GM19452 (cell line): ENCODE data around the gene CCDC178.
"Not testable (repeated sequence)": the region's sequence is repeated elsewhere in the genome, so short reads cannot be mapped to it uniquely, and the experiment has no call there.

ENCODE experiments used
- ATAC-seq: cut with Tn5 transposase; IDR thresholded peaks from one replicate; pipeline ENCODE4 v1.9.1; 2021; ENCODE audit not compliant: unreplicated experiment

Gene CCDC178

DNA sequence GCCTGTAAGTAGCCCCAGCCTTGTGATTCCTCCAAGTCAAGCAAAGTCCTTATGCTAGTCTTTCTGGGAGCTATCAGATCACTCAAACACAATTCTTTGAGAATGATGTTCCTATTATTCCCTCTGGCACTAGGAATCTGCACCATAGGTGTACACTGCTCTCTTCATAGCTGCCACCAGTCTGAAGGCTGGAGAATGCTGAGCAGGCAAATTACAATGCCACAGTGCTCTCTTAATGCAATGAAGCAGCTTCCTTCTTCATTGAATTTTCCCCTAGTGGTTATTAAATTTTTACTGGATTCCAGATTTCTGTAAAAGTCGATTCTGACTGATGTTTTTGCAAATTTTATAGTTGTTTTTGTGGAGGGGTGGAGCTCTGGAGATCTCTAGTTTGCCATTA, 84.8 kb downstream of the CCDC178 start:
- no peak for ATAC-seq

DNA sequence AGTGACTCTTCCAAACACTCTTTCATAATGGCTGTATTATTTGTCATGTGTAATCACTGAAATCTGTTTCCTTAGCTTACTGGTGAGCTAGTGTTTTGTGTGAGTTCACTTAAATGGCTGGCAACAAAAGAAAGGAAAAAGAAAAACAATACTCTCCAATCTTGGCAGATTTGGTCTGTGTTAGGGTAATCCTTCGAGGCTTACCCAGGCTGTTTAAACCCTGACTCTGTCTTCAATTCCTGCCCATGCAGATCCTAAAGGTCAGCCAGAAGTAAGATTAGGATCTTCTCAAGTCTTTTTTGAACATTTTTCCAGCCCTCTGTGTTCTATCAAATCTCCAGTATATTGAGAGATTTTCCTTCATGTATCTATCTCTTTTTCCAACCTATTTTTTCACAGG, 85.3 kb downstream of the CCDC178 start:
- no peak for ATAC-seq

DNA sequence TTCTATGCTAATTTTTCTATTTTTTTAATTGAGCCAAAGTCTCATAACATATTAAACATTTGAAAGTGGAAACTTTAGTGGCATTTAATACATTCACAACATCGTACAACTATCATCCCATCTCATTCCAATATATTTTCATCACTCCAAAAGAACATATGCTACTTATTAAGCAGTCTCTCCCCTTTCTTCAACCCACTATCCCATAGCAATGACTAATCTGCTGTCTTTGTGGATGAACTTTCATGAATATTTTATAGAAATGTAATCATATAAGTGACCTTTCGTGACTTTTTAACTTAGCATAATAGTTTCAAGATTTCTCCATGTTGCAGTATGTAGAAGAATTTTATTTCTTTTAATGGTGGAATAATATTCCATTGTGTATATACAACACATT, 90.3 kb downstream of the CCDC178 start:
- no peak for ATAC-seq

DNA sequence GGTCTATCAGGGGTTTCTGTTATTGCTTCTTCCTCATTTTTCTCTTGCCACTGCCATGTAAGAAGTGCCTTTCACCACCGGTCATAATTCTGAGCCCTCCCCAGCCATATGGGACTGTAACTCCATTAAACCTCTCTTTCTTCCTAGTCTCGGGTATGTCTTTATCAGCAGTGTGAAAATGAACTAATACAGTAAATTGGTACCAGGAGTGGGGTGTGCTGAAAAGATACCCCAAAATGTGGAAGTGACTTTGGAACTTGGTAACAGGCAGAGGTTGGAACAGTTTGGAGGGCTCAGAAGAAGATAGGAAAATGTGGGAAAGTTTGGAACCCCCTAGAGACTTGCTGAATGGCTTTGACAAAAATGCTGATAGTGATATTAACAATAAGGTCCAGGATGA, 100.8 kb downstream of the CCDC178 start:
- ATAC-seq, result not testable (repeated sequence)

DNA sequence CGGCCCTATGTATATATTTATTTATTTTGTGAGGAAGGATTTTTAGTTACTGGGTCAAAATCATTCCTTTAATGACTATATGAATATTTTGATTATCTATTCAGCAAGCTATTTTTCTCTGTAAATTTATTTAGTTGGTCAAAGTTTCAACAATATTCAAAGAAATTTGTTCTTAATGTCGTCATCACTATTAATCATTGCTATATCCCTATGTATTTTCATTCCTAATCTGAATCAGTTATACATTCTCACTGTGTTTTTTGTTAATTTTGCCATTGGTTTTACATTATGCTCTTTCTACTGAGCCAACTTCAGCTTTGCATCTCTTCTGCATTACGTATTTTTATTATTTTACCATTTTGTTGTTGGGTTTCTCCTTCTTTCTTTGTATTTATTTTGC, 105.7 kb downstream of the CCDC178 start:
- no peak for ATAC-seq

DNA sequence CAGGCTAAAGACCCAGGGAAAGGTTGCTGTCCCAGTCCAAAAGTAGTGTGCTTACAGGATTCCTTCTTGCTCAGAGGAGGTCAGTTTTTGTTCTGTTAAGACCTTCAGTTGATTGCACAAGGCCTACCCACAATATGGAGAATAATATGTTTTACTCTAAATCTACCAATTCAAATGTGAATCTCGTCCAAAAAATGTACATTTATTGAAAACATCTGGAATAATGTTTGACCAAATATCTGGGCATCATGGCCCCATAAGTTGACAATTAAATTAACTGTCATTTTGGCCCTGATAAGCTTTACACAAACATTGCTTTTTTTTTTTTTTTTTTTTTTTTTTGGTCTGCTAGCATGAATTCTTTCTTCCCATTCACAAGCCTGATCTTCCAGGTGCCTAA, 109.8 kb downstream of the CCDC178 start:
- no peak for ATAC-seq

DNA sequence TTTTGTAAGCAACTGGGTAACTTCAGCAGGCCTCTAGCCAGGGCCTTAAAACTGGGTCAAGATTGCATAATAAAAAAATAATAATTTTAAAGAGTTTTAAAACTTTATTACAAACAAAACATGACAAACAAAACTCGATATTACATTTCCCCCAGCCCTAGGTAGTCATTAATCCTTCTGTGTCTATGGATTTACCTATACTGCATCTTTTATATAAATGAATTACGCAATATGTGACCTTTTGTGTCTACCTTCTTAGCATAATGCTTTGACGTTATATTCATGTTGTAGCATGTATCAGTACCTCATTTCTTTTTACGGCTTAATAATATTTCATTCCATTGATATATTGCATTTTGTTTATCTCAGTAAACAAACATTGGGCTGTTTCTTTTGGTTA, 113.5 kb downstream of the CCDC178 start:
- ATAC-seq, result no peak

DNA sequence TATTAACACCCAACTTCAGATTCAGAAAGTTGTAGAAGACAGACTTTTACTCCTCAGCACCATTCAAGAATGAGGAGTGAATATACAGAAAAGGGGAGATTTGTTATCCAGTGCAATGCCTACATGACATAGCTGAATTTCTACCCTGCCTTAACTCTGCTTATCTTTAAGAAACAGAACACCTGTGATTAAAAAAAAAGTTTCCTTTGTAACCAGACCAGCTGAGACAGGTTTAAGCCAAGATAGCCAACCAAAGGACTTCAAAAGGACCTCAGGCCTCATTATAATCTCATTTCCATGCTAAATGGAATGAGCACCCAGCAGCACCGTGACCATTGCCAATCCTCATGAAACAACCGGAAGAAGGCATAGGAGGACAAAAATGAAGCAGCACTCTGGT, 122.9 kb downstream of the CCDC178 start:
- ATAC-seq, result no peak

DNA sequence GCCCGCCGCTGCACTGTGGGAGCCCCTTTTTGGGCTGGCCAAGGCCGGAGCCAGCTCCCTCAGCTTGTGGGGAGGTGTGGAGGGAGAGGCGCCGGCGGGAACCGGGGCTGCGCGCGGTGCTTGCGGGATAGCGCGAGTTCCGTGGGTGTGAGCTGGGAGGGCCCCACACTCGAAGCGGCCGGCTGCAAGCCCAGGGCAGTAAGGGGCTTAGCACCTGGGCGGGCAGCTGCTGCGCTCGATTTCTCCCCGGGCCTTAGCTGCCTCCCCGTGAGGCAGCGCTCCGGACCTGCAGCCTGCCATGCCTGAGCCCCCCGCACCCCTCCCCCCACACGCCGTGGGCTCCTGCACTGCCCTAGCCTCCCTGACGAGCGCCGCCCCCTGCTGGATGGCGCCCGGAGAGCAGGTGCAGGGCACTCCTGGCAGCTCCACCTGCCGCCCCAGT, 124.4 kb downstream of the CCDC178 start:
- no peak for ATAC-seq

DNA sequence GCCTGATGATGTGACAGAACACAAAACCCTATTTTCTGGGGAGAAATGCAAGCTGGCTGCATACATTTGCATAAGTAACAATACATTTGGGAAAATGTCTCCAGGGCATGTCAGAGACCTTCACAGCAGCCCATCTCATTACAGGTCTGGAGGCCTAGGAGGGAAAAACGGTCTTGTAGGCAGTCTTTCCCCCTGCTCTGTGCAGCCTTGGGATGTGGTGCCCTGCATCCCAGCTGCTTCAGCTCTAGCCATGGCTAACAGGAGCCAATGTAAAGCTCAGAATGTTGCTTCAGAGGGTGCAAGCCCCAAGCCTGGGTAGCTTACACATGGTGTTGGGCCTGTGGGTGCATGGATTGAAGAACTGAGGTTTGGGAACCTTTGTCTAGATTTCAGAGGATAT, 133.0 kb downstream of the CCDC178 start:
- no peak for ATAC-seq

DNA sequence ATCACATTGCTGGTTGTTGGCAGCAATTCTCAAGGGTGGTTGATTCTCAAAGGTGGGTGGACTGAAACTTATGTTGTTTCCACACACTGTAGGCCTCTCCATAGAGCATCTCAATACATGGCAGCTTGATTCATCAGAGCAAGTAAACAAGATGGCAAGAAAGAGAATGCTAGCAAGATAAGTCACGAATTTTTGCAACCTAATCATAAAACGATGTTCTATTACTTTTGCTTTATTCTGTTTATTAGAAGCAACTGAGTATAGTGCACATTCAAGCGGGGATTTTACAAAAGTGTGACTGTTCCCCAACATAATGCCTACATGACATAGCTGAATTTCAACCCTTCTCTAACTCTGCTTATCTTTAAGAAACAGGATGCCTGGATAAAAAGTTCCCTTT, 136.2 kb downstream of the CCDC178 start:
- no peak for ATAC-seq

DNA sequence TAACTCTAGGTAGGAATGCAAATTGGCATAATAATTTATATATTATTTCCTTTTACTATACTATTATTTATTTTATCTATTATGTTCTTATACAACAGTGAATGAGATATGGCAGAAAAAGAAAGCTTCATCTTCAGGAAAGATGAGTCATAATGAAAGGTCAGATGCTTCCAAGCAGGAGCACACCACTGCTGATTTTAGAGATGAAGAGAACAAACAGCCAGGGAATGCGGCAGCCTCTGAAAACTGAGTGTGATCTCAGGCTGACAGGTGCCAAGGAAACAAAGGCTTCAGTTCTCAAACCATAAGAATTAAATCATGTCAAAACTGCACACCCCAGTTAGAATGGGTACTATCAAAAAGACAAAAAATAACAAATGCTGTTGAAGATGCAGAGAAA, 149.0 kb downstream of the CCDC178 start:
- no peak for ATAC-seq

DNA sequence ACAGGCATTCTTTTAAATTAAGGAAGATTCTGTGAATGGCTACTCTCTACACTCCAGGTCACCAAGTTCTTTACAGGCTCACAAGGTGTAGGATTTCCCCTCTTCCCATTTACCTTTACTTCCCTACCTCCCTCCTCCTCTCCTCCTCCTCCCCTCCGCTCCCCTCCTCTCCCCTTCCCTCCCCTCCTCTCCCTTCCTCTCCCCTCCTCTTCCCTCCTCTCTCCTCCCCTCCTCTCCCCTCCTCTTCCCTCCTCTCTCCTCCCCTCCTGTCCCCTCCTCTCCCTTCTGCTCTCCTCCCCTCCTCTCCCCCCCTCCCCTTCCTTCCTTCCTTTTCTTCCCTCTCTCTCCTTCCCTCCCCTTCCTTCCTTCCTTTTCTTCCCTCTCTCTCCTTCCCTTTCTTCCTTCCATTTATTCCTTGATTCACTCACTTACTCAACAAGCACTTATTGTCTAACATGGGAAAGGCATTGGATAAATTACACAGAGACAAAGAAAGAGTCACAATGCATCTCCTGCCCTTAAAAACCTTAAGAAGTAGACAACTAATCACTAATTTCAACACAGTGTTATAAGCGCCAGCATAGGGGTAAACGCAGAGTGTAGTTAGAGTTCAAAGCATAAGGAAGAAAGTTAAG, 152.3 kb downstream of the CCDC178 start:
- no peak for ATAC-seq

DNA sequence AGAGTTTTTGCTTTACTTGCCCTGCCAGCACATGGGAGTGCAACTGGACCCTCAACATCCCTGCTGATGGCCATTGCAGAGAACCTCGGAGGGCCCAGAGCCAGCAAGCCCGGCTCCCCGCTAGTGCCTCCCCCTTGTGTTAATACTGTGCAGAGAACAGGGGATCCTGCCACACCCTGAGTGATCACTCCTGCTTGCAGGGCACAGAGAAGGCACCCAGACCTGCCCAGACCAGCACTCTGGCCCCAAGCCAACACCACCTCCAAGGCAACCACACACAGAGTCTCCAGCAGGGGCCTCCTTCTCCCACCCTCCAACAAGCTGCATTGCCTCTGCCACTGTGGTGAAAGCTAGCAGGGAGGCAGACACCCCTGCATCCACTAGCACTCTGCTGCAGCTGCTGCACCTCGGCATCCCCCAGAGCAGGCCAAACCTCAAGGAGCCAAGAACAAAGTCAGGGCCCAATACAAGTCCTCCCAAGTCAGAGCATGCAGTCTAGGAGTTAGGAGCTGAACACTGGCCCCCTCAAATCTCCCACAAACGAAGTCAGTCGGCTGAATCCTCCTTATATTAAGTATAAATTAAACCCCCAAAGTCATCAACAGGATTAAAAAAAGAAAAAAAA, 157.7 kb downstream of the CCDC178 start:
- no peak for ATAC-seq

DNA sequence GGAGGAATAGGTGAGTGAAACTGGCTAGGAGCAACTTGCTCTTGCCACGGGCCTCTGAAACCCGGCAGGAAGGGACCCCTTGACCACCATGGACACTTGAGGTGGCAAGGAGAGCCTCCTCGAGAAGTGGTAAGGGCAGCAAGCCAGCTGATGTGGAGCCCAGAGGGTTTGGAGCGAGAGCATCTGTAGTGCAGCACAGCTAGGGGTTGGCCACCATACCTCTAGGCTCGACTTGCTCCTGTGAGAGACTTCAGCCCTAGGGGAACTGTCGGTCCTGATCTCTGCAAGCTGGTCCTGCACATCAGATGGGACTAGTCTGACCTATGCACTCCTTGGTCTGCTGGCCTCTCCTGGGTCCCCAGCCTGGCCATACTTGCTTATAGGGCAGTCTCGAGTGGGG, 158.4 kb downstream of the CCDC178 start:
- ATAC-seq, result no peak

DNA sequence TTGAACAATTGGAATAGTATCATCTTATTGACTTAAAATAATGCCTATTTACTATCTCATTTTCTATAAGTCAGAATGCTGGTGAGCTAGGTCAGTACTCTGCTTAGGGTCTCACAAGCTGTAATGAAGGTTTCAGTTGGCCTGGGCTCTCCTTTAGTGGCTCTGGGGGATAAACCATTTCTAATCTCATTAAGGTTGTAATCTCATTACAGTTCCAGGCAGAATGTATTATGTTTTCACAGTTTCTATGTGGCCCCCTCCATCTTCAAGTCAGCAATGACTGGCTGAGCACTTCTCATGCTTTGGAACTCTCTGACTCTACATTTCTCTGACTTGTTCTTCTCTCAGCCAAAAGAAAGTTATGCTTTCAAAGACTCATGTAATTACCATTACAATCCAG, 163.1 kb downstream of the CCDC178 start:
- ATAC-seq, result no peak

DNA sequence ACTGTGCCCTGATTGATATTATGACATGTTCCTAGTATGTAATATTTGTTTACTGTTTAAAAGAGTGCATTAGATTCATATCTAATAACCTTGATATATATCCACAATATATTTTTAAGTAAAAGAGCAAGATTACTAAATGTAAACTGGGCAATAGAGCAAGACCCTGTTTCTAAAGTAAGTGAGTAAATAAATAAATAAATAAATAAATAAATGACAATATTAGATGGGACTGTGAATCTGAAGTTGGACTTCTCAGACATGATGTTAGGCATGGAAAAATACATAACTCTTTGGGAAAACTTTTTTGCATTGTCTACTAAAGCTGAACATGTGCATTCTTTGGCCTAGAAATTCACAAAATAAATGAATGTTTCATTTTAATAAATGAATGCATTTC, 164.7 kb downstream of the CCDC178 start:
- no peak for ATAC-seq

DNA sequence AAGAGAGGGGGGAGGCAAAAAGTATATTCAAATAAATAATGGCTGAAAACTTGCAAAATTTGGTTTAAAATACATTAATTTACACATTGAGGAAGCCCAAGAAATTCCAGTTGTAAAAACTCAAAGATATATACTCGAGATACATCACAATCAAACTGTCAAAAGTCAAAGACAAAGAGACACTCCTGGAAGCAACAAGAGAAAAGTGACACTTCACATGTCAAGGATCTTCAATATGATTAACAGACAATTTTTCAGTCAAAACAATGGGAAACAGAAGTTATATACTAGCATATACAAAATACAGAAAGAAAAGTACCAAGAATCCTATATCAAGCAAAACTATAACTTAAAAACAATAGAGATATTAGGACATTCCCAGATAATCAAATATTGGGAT, 170.2 kb downstream of the CCDC178 start:
- ATAC-seq, result no peak

DNA sequence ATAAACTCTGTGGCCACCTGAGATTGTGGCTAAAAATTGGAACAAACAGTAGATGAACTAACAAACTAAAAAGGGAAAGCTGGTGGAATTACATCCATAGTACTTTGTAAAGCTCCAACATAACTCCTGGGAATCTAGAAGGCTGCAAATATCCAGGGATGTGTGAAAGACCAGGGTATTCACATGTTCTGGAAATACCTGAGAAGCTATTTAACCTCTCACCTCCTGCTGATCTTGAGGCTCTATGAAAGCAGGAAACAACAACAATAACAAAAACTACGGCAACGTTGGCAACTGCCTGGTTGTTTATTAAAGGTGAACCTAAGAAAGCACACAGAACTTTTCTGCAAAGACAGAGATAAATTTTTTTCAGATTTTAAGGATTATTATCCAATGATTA, 171.3 kb downstream of the CCDC178 start:
- no peak for ATAC-seq

DNA sequence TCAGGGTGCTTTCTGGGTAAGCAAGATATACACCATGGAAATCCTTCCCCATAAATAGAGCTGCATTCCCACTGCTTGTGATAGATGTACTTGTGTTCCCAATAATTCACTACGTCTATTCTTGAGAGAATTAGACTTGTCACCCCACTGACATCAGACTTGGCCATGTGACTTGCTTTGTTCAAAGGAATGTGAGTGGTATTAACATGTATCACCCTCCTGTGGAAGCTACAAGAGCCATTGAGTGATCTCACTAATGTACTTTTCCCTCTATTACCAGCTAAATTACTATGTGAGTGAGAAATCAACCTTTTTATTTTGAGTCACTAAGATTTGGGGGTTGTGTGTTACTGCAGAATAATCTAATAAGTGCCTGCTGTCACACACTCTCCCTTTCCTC, 176.0 kb downstream of the CCDC178 start:
- ATAC-seq, result no peak

DNA sequence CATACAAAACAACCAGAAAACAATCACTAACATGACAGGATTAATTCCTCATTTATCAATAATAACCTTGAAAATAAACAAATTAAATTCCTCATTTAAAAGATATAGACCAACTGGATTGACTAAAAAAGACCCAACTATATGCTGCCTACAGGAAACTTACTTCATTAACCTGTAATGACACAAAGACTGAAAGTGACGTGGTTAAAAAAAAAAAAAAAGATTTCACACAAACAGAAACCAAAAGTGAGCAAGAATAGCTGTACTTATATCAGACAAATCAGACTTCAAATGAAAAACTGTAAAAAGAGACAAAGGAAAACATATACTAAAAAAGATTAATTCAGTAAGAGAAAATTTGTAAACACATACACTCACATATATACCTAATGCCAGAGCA, 201.2 kb downstream of the CCDC178 start:
- no peak for ATAC-seq

DNA sequence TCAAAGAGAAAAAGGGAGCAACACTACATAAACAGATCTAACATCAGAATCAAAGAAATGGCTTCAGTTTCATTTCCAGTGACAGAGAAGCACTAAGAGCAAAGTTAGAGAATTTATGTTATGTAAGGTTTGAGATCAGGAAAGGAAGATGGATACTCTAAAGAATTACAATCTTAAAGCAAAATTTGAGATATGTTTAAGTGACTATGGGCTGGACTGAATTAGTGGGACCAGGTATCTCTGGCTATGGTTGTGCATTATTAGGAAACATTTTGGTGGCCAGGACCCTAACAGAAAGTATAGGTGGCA, 208.2 kb downstream of the CCDC178 start:
- ATAC-seq, result no peak
